Mesenchymal stem cell (in vitro differentiated cells and primary cell): ENCODE data around the gene PDE7B.

ENCODE experiments used
- DNase-seq: peaks from one replicate; pipeline ENCODE4 v3.0.0-alpha.2; 2013
- H2AFZ ChIP-seq: one replicate; pipeline ENCODE4 v1.6.1; 2013; ENCODE audit warnings: low read depth, mild to moderate bottlenecking, control low read depth, inconsistent platforms, low read length, moderate library complexity
- H2AK5ac ChIP-seq: 2 replicates; pipeline ENCODE4 v1.6.1; 2013; ENCODE audit warnings: low read length, moderate library complexity, mild to moderate bottlenecking, inconsistent platforms; ENCODE audit not compliant: severe bottlenecking
- H2BK120ac ChIP-seq: one replicate; pipeline ENCODE4 v1.6.1; 2013; ENCODE audit warnings: low read depth, mild to moderate bottlenecking, inconsistent platforms, low read length, moderate library complexity
- H2BK12ac ChIP-seq, 2 experiments: one replicate each; pipeline ENCODE4 v1.6.1; 2013; ENCODE audit warnings: inconsistent platforms in 2 of 2, low read length in 2 of 2, mild to moderate bottlenecking in 2 of 2, moderate library complexity in 2 of 2, control low read depth in 1 of 2
- H2BK15ac ChIP-seq: one replicate; pipeline ENCODE4 v1.6.1; 2013; ENCODE audit warnings: mild to moderate bottlenecking, low read depth, inconsistent platforms; ENCODE audit not compliant: poor library complexity, severe bottlenecking
- H2BK5ac ChIP-seq: 2 replicates; pipeline ENCODE4 v1.6.1; 2013; ENCODE audit warnings: low read depth, mild to moderate bottlenecking, low read length, control low read depth, inconsistent platforms; ENCODE audit not compliant: poor library complexity, severe bottlenecking
- H3K14ac ChIP-seq, 2 experiments: one replicate each; pipeline ENCODE4 v1.6.1; 2013; ENCODE audit warnings: inconsistent platforms in 2 of 2, low read length in 2 of 2, control low read depth in 1 of 2, mild to moderate bottlenecking in 1 of 2, moderate library complexity in 1 of 2
- H3K18ac ChIP-seq, 2 experiments: one replicate each; pipeline ENCODE4 v1.6.1; 2013; ENCODE audit warnings: inconsistent platforms in 2 of 2, low read length in 2 of 2, control low read depth in 1 of 2, low read depth in 1 of 2, mild to moderate bottlenecking in 1 of 2
- H3K23ac ChIP-seq, 2 experiments: one replicate each; pipeline ENCODE4 v1.6.1; 2013; ENCODE audit warnings: inconsistent platforms in 2 of 2, low read length in 2 of 2, mild to moderate bottlenecking in 2 of 2, moderate library complexity in 2 of 2, control low read depth in 1 of 2
- H3K27ac ChIP-seq: 2 replicates; pipeline ENCODE4 v1.5.1; 2013; ENCODE audit warnings: mild to moderate bottlenecking, moderate library complexity, low read length, control low read depth, inconsistent platforms; ENCODE audit not compliant: poor library complexity, severe bottlenecking
- H3K27me3 ChIP-seq, 2 experiments: 2 replicates each; pipeline versions ENCODE4 v1.6.1 to v1.7.0; 2013; ENCODE audit warnings: low read length in 2 of 2, mild to moderate bottlenecking in 2 of 2, moderate library complexity in 2 of 2, control low read depth in 1 of 2, inconsistent platforms in 1 of 2; ENCODE audit not compliant: control insufficient read depth in 1 of 2, insufficient read depth in 1 of 2
- H3K36me3 ChIP-seq, 2 experiments: 2 replicates each; pipeline versions ENCODE4 v1.6.1 to v1.7.0; 2013; ENCODE audit warnings: low read length in 2 of 2, control low read depth in 1 of 2, inconsistent platforms in 1 of 2, low read depth in 1 of 2, mild to moderate bottlenecking in 1 of 2; ENCODE audit not compliant: insufficient read depth in 2 of 2, control insufficient read depth in 1 of 2
- H3K4ac ChIP-seq, 2 experiments: one replicate each; pipeline ENCODE4 v1.6.1; 2013; ENCODE audit warnings: inconsistent platforms in 2 of 2, low read length in 2 of 2, mild to moderate bottlenecking in 2 of 2, moderate library complexity in 2 of 2, control low read depth in 1 of 2, low read depth in 1 of 2
- H3K4me1 ChIP-seq: 2 replicates; pipeline ENCODE4 v1.6.1; 2013; ENCODE audit warnings: low read depth, low read length, control low read depth; ENCODE audit not compliant: control insufficient read depth, insufficient read depth
- H3K4me2 ChIP-seq: 2 replicates; pipeline ENCODE4 v1.6.1; 2013; ENCODE audit warnings: low read length, mild to moderate bottlenecking, inconsistent platforms; ENCODE audit not compliant: poor library complexity, severe bottlenecking
- H3K4me3 ChIP-seq, 2 experiments: 2 replicates each; pipeline versions ENCODE4 v1.5.1 to v1.7.0; 2013; ENCODE audit warnings: low read length in 2 of 2, mild to moderate bottlenecking in 2 of 2, control low read depth in 1 of 2, low read depth in 1 of 2; ENCODE audit not compliant: insufficient read depth in 1 of 2
- H3K79me1 ChIP-seq: replicated peaks from 2 replicates; pipeline ENCODE4 v1.6.1; 2013; ENCODE audit warnings: mild to moderate bottlenecking, control low read depth, low read length, inconsistent platforms; ENCODE audit not compliant: poor library complexity, severe bottlenecking
- H3K9ac ChIP-seq: 2 replicates; pipeline ENCODE4 v1.7.0; 2013; ENCODE audit warnings: mild to moderate bottlenecking, low read length, moderate library complexity
- H3K9me3 ChIP-seq: 2 replicates; pipeline ENCODE4 v1.7.0; 2013; ENCODE audit warnings: mild to moderate bottlenecking, low read length; ENCODE audit not compliant: control insufficient read depth
- H4K8ac ChIP-seq: one replicate; pipeline ENCODE4 v1.6.1; 2013; ENCODE audit warnings: inconsistent platforms, mild to moderate bottlenecking, low read length, moderate library complexity
- H4K91ac ChIP-seq: one replicate; pipeline ENCODE4 v1.6.1; 2013; ENCODE audit warnings: mild to moderate bottlenecking, low read length, inconsistent platforms
- WGBS: methylation state at CpG from one replicate; pipeline ENCODE4 v1.1.7; 2013; ENCODE audit warnings: mixed read lengths; 5-methylcytosine and 5-hydroxymethylcytosine counted together

PDE7B gene

DNA sequence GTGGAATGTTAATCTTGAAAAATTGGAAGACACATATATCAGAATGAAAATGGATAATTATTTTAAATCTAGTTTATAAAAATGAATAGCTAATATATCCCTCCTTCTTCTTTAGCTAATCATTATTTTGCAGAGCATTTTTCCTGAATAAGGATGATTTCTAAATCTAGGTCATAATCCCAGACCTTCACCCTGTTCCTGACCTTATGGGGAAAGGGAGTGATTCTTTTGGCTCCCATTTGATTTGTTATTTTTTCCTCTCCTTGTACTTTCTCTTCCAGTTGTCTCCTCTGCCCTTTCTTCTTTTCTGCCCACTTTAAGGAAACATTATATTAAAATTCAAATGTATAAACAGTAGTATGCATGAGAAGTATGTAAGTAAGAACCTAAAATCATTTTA, 208.6 kb downstream of the PDE7B start:
- H3K23ac ChIP-seq, result no peak overlapping the region

DNA sequence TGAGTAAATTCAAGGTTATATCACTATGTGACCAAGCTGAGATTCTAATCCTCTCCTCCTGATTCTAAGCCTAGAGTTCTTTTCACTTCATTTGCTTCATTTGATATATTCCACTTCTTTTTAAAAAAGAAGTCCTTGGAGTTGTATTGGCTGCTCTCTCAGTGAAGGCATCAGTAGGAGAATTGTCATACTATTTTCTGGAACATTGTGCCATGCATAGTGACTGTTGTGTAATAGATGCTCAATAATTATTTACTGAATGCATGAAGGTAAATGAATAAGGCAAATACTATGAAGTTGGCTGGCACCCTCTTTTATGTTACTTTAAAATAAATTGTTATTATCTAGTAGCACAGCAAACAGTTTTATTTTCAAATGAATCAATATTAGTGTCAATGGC, 209.3 kb downstream of the PDE7B start:
- Histone ChIP-seq H3K14ac (no peak overlapping the region), H2BK5ac (no peak overlapping the region), H3K23ac (no peak overlapping the region), H2BK120ac (no peak overlapping the region), H3K27me3 (no peaks in the 10 kb centered on the region), H3K4me3 (no peak overlapping the region), H3K27ac (no peak overlapping the region), H3K36me3 (peaks cover 0 to 24% of the 10 kb centered on the region in 2 experiments), H2BK12ac (no peak overlapping the region), H3K79me1 (no peaks in the 10 kb centered on the region), H3K4me2 (no peak overlapping the region), H2BK15ac (no peak overlapping the region), H3K9ac (no peak overlapping the region), H3K18ac (no peak overlapping the region), H2AFZ (no peak overlapping the region), H4K8ac (no peak overlapping the region), H4K91ac (no peak overlapping the region), H3K9me3 (no peaks in the 10 kb centered on the region), H3K4ac (no peak overlapping the region), H3K4me1 (peaks cover 4% of the 10 kb centered on the region), H2AK5ac (no peak overlapping the region)
- no peak for DNase-seq

More for the DNA sequence above, 208.6 kb downstream of the PDE7B start:
- H2BK5ac ChIP-seq, result no peak overlapping the region
- DNase-seq, result no peak
- H3K14ac ChIP-seq, result no peak overlapping the region
- H3K4ac ChIP-seq, result no peak overlapping the region
- peaks cover 0 to 24% of the 10 kb centered on the region in 2 experiments for H3K36me3 ChIP-seq
- no peak overlapping the region for H4K91ac ChIP-seq
- H2AK5ac ChIP-seq, result no peak overlapping the region
- H3K9me3 ChIP-seq, result no peaks in the 10 kb centered on the region
- no peaks in the 10 kb centered on the region for H3K79me1 ChIP-seq
- no peak overlapping the region for H4K8ac ChIP-seq
- no peak overlapping the region for H3K27ac ChIP-seq
- H2BK120ac ChIP-seq, result no peak overlapping the region
- H3K4me3 ChIP-seq, result no peak overlapping the region
- no peak overlapping the region for H2AFZ ChIP-seq
- no peak overlapping the region for H2BK12ac ChIP-seq
- peaks cover 4% of the 10 kb centered on the region for H3K4me1 ChIP-seq
- H2BK15ac ChIP-seq, result no peak overlapping the region
- no peak overlapping the region for H3K9ac ChIP-seq
- H3K27me3 ChIP-seq, result no peaks in the 10 kb centered on the region
- H3K18ac ChIP-seq, result no peak overlapping the region
- no peak overlapping the region for H3K4me2 ChIP-seq

DNA sequence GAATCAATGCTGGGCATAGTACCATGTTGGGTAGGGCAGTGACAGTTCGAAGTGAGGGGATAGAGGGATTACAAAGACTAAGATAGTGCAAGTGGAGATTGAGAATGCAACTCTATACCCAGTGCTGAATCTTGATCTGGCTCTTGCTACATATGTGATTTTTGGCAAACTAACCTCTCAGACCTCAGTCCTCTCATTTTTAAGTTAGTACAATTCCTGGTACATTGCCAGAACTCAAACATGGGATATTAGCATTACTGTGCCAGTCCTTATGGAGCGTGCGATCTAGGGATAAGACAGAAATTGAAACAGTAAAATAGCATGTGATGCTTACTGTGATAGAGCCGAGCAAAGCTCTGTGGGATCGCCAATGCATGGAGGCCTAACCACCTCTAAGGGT, 210.2 kb downstream of the PDE7B start:
- WGBS, result 100% methylated on average over 4 of the region's 5 CpGs
- no peak for DNase-seq

DNA sequence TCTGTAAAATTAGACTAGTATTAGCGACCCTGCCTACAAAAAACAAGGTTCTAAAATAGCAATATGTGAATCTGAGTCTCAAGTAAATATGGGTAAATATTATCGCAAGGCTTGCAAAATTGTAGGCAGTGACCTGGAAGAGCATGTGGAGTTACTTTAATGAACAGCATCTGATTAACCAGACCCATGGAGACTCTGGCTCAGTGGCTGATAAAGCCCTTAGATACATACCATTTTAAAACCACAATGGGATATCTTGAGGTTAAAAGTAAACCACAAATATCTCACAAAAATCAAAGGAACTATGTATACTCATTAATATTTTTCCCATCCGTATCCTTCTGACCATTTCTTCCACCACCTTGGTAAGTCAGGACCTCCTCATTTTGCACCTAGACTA, 211.6 kb downstream of the PDE7B start:
- peak overlapping the region; percentile 37 for H3K4me2 ChIP-seq

More for the DNA sequence above, 210.2 kb downstream of the PDE7B start:
- H2BK120ac ChIP-seq, result no peak overlapping the region
- no peak overlapping the region for H2BK15ac ChIP-seq
- H3K4me1 ChIP-seq, result peaks cover 4% of the 10 kb centered on the region
- no peaks in the 10 kb centered on the region for H3K79me1 ChIP-seq
- no peak overlapping the region for H3K4me3 ChIP-seq
- no peaks in the 10 kb centered on the region for H3K27me3 ChIP-seq
- no peak overlapping the region for H2BK12ac ChIP-seq
- H3K9me3 ChIP-seq, result no peaks in the 10 kb centered on the region
- no peak overlapping the region for H3K27ac ChIP-seq
- no peak overlapping the region for H4K91ac ChIP-seq
- H3K14ac ChIP-seq, result no peak overlapping the region
- H3K4me2 ChIP-seq, result no peak overlapping the region
- H3K36me3 ChIP-seq, result peaks cover 0 to 24% of the 10 kb centered on the region in 2 experiments
- no peak overlapping the region for H2AK5ac ChIP-seq
- H2BK5ac ChIP-seq, result no peak overlapping the region
- no peak overlapping the region for H4K8ac ChIP-seq
- no peak overlapping the region for H2AFZ ChIP-seq
- H3K18ac ChIP-seq, result peak overlapping the region in 1 of 2 experiments; percentile 5
- no peak overlapping the region for H3K9ac ChIP-seq
- H3K23ac ChIP-seq, result no peak overlapping the region
- H3K4ac ChIP-seq, result no peak overlapping the region

More for the DNA sequence above, 211.6 kb downstream of the PDE7B start:
- Histone ChIP-seq H3K27me3 (no peaks in the 10 kb centered on the region), H3K36me3 (peaks cover 0 to 23% of the 10 kb centered on the region in 2 experiments), H3K79me1 (no peaks in the 10 kb centered on the region), H3K14ac (no peak overlapping the region), H2BK15ac (no peak overlapping the region), H4K8ac (no peak overlapping the region), H2BK5ac (no peak overlapping the region), H4K91ac (no peak overlapping the region), H3K4me3 (no peak overlapping the region), H2BK12ac (peak overlapping the region in 1 of 2 experiments; percentile 78), H2AK5ac (no peak overlapping the region), H3K27ac (no peak overlapping the region), H2AFZ (no peak overlapping the region), H3K23ac (no peak overlapping the region), H3K9me3 (no peaks in the 10 kb centered on the region), H3K9ac (no peak overlapping the region), H3K18ac (no peak overlapping the region), H3K4ac (no peak overlapping the region), H3K4me1 (peaks cover 7% of the 10 kb centered on the region), H2BK120ac (no peak overlapping the region)
- peak; percentile 36 for DNase-seq
- 65% methylated on average over 2 of the region's 3 CpGs for WGBS
